GM18870 (cell line): ENCODE measurements around the gene ALDH1B1.
"Not testable (repeated sequence)": the region's sequence is repeated elsewhere in the genome, so short reads cannot be mapped to it uniquely, and the experiment has no call there.

Experiments used
- ATAC-seq: cut with Tn5 transposase; IDR thresholded peaks from one replicate; pipeline ENCODE4 v1.9.1; 2021; ENCODE audit warnings: moderate library complexity; ENCODE audit not compliant: unreplicated experiment

The ALDH1B1 gene

GRCh38 chr9:38385896-38386295, 6.6 kb upstream of the ALDH1B1 start:
- no peak for ATAC-seq

GRCh38 chr9:38386319-38386895, 6.1 kb upstream of the ALDH1B1 start:
- ATAC-seq: no peak

DNA sequence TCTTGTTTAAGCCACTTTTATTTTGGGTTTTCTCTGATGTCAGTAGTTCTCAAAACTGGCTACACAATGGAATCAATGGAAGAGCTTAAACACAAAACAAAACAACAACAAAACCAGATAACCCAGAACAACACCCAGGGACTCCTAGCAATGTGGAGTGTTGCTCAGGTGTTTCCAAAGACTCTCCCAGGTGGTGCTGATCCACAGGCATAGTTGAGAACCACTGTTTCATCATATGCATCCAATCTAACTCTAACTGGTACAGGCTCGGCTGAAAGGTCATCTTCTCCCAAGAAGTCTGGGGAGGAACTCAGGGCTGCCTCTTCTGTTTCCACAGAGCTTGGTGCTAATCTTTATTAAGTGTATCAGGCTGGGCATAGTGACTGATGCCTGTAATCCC, 5.4 kb upstream of the ALDH1B1 start:
- no peak for ATAC-seq

DNA sequence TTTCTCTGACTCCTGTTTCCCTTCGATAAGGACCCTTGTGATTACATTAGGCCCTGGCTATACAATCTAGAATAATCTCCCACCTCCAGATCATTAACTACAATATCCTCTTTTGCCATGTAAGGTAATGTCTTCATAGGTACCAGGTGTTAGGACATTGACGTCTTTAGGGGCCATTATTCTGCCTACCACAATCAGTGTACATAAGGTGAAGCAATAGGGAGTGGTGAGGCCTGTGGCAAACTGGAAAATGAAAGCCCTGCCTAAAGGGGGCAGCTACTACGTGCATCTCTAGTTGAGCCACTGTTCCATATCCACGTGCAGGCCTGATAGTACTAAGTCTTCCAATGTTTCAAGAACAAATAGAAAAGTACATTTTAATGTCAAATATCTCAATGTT, 4.8 kb upstream of the ALDH1B1 start:
- ATAC-seq: no peak

- ATAC-seq: no peak
These were observed 3.9 kb upstream of the ALDH1B1 start for GRCh38 chr9:38388283-38389223.

GRCh38 chr9:38389313-38389712, 3.2 kb upstream of the ALDH1B1 start:
- ATAC-seq: no peak

DNA sequence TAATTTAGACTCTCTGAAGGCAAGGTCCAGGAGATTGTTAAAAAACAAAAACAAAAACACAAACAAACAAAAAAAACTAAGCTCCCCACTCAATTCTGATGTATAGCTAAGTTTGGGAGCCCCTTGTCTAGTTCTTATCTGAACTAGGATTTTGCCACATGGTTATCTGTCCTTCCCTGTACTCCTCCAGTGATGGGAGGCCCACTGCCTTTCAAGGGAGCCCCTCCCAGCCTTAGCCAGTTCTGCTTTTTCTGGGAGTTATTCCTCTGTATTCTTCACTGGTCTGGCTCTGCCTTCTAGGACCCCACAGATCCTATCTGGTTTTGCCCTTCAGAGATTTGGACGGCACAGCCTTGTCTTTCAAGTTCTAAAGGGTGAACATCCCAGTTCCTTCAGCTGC, 2.1 kb upstream of the ALDH1B1 start:
- ATAC-seq: no peak

- ATAC-seq: no peak
These were observed 1.7 kb upstream of the ALDH1B1 start for GRCh38 chr9:38390851-38391250.

- no peak for ATAC-seq
These were observed 1.0 kb upstream of the ALDH1B1 start for GRCh38 chr9:38391278-38392118.

DNA sequence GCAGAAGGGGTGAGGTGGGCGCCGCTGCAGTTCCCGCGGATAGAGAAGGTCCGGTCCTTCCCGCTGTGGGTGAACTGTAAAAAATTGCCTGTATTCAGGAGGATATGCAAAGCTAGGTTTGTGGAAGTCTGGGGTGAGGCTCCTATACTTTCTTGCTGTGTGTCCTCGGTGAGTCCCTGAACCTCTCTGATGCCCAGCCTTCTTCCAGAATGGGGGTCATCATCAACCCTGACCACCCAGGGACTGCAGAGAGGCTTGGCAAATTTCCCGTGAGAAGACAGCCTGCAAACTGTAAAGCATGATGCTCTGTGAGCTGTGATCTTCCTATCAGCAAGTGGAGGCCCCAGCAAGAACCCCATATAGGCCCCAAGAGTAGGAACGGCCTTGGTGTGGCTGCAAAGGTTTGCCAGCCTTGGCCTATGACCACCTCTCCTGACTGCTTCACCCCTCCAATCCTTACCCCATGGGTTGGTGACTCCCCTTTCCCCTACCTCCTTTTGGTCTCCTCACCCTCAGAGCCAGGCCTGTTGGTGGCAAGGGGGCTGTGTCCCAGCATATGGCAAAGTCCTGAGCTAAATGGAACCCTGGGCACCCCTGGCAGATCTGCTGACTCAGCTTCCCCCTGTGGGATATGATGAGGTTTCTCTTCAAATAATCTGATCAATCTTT, 760 bp downstream of the ALDH1B1 start:
- peak; percentile 3 for ATAC-seq

DNA sequence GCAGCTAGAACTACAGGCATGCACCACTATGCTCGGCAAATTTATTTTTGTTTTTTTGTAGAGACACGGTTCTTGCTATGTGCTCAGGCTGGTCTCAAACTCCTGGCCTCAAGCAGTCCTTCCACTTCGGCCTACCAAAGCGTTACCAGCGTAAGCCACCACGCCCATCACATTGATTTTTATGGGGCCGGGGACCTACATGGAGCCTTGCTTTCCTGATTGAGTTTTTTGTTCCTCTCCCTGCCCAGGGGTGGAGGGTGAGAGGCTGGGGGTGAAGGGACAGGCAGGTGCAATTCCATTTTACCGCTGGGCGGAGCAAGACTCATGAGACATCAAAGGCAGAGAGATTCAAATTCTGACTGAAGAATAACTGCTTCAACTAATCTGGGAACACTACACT, 1.9 kb downstream of the ALDH1B1 start:
- ATAC-seq: no peak

GRCh38 chr9:38395653-38396370, 3.3 kb downstream of the ALDH1B1 start:
- ATAC-seq: no peak

DNA sequence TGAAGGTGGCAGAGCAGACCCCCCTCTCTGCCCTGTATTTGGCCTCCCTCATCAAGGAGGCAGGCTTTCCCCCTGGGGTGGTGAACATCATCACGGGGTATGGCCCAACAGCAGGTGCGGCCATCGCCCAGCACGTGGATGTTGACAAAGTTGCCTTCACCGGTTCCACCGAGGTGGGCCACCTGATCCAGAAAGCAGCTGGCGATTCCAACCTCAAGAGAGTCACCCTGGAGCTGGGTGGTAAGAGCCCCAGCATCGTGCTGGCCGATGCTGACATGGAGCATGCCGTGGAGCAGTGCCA, 3.8 kb downstream of the ALDH1B1 start:
- ATAC-seq: no peak

- ATAC-seq: not testable (repeated sequence)
These were observed 6.7 kb downstream of the ALDH1B1 start for GRCh38 chr9:38399191-38399590.

DNA sequence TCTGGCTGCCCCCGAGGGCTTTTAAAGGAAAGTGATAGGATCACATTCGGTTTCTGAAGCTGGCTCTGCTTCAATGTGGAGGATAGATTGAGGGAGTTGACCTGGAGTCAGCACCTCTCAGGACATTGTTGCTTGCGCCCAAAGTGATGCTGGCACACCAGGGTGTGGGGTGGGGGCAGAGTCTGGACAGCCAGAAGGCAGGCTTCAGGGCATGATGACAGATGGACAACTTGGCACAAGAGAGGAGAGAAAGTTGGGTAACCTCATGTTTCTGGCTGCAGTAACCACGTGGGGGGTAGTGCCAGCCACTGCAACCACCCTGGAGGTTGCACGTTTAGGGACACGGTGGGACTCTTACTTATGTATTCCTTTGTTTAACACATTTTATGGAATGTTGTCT, 9.5 kb downstream of the ALDH1B1 start:
- ATAC-seq: no peak

DNA sequence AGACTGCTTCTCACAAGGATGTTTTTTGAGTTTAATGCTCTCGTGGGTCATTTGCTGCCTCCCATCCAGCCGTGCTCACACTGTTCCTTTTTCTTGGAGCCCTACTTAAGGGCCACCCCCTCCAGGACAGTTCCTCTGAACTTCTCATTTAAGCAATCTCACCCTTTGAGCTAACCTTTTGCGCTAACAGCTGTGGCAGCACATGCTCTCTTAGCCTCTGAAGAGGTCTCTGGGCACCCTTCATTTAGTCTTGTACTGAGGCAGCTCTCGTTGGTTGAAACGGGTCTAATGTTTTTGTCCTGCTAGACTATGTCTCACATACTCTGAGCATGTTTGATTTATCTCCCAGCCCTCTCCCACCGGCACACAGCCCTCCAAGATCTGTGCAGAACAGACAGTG, 11.8 kb downstream of the ALDH1B1 start:
- ATAC-seq: no peak

- ATAC-seq: no peak
These were observed 13.3 kb downstream of the ALDH1B1 start for GRCh38 chr9:38405785-38406184.

DNA sequence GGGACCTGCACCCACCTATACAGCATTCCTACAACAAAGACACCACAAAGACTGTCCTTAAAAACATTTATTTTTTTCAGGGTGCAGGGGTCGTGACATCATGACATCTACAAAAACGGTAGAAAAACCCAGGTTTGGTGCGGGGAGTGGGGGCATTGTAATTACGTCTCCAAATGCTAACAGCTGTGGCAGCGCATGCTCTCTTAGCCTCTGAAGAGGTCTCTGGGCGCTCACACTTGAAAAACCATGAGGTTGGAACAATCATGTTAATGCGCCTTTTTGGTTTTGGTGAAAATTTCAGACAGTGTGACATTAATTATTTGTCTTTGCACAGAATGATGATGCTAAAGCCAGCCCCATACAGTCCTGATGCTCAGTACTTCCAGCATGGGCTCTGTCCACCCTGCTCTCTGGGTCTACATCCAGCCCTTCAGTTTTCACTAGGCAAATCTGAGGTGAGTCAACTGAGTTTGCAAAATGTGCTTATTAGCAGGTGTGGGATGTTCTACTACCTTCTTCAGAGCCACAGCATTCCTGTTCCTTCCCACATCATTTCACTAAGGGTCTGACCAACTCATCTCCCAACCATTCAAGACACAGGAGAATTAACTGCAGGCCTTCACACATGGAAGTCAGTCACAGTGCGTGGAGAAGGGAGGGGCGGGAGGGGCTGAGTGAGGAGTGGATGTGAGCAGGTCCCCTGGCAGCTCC, 14.1 kb downstream of the ALDH1B1 start:
- no peak for ATAC-seq

DNA sequence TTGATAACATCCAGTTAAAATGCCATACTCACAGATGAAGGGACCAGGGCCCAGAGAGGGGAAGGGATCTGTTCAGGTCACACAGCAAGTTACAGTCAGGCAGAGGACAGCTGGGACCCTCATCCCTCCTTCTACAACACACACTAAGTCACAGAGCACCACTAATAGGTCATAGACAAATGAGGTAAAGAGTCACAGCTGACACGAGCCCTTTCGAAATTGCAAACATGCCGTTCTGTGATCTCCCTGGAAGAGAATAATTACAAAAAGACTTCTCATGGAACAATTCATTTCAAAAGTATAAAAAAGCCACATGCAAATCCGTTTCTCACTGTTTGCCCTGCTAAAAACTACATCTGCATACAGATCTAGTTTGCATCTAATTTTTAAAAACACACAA, 16.2 kb downstream of the ALDH1B1 start:
- ATAC-seq: no peak

- no peak for ATAC-seq
These were observed 20.2 kb downstream of the ALDH1B1 start for GRCh38 chr9:38412751-38413150.
